Activated naive CD8-positive, alpha-beta T cell (primary cell): ENCODE measurements around the gene PGM5.

Experiments used
- H3K27ac Mint-ChIP-seq: one replicate; pipeline ENCODE4 v1.8.0; 2021; ENCODE audit warnings: mixed read lengths
- H3K27me3 Mint-ChIP-seq: one replicate; pipeline ENCODE4 v1.8.0; 2021; ENCODE audit warnings: mixed read lengths
- H3K36me3 Mint-ChIP-seq: one replicate; pipeline ENCODE4 v1.8.0; 2021; ENCODE audit warnings: mixed read lengths
- H3K4me1 Mint-ChIP-seq: one replicate; pipeline ENCODE4 v1.8.0; 2021; ENCODE audit warnings: low read depth, mixed read lengths
- H3K4me3 Mint-ChIP-seq: one replicate; pipeline ENCODE4 v1.8.0; 2021; ENCODE audit warnings: mild to moderate bottlenecking, mixed read lengths
- H3K9me3 Mint-ChIP-seq: one replicate; pipeline ENCODE4 v1.8.0; 2021; ENCODE audit warnings: low read depth, mixed read lengths

Gene PGM5

GRCh38 chr9:68447611-68448010, 91.2 kb downstream of the PGM5 start:
- Mint-ChIP-seq H3K27ac (no peak overlapping the region), H3K27me3 (peaks cover 3% of the 10 kb centered on the region), H3K4me1 (no peaks in the 10 kb centered on the region), H3K36me3 (no peaks in the 10 kb centered on the region), H3K4me3 (no peak overlapping the region), H3K9me3 (no peaks in the 10 kb centered on the region)

- no peaks in the 10 kb centered on the region for H3K36me3 Mint-ChIP-seq
- H3K4me3 Mint-ChIP-seq: no peak overlapping the region
- H3K4me1 Mint-ChIP-seq: no peaks in the 10 kb centered on the region
- no peaks in the 10 kb centered on the region for H3K27me3 Mint-ChIP-seq
- H3K9me3 Mint-ChIP-seq: no peaks in the 10 kb centered on the region
- H3K27ac Mint-ChIP-seq: no peak overlapping the region
These were observed 98.3 kb downstream of the PGM5 start for GRCh38 chr9:68454579-68455334.

- Mint-ChIP-seq H3K36me3 (no peaks in the 10 kb centered on the region), H3K4me1 (no peaks in the 10 kb centered on the region), H3K27me3 (no peaks in the 10 kb centered on the region), H3K4me3 (no peak overlapping the region), H3K27ac (no peak overlapping the region), H3K9me3 (no peaks in the 10 kb centered on the region)
These were observed 99.0 kb downstream of the PGM5 start for GRCh38 chr9:68455451-68455850.

GRCh38 chr9:68457803-68458202, 101.4 kb downstream of the PGM5 start:
- no peaks in the 10 kb centered on the region for H3K27me3 Mint-ChIP-seq
- H3K4me3 Mint-ChIP-seq: no peak overlapping the region
- H3K36me3 Mint-ChIP-seq: no peaks in the 10 kb centered on the region
- H3K27ac Mint-ChIP-seq: no peak overlapping the region
- H3K9me3 Mint-ChIP-seq: no peaks in the 10 kb centered on the region
- no peaks in the 10 kb centered on the region for H3K4me1 Mint-ChIP-seq

- no peak overlapping the region for H3K27ac Mint-ChIP-seq
- no peaks in the 10 kb centered on the region for H3K27me3 Mint-ChIP-seq
- no peaks in the 10 kb centered on the region for H3K36me3 Mint-ChIP-seq
- no peaks in the 10 kb centered on the region for H3K4me1 Mint-ChIP-seq
- H3K9me3 Mint-ChIP-seq: no peaks in the 10 kb centered on the region
- no peak overlapping the region for H3K4me3 Mint-ChIP-seq
These were observed 102.5 kb downstream of the PGM5 start for GRCh38 chr9:68458918-68459317.

- H3K4me1 Mint-ChIP-seq: no peaks in the 10 kb centered on the region
- H3K4me3 Mint-ChIP-seq: no peak overlapping the region
- H3K27ac Mint-ChIP-seq: no peak overlapping the region
- H3K36me3 Mint-ChIP-seq: no peaks in the 10 kb centered on the region
- H3K27me3 Mint-ChIP-seq: peaks cover 2% of the 10 kb centered on the region
- H3K9me3 Mint-ChIP-seq: no peaks in the 10 kb centered on the region
These were observed 105.8 kb downstream of the PGM5 start for GRCh38 chr9:68462105-68462775.

- Mint-ChIP-seq H3K4me1 (no peaks in the 10 kb centered on the region), H3K27me3 (peaks cover 15% of the 10 kb centered on the region), H3K36me3 (no peaks in the 10 kb centered on the region), H3K4me3 (no peak overlapping the region), H3K9me3 (no peaks in the 10 kb centered on the region), H3K27ac (no peak overlapping the region)
These were observed 113.7 kb downstream of the PGM5 start for GRCh38 chr9:68470067-68470466.

GRCh38 chr9:68470634-68471033, 114.2 kb downstream of the PGM5 start:
- Mint-ChIP-seq H3K9me3 (no peaks in the 10 kb centered on the region), H3K27ac (no peak overlapping the region), H3K4me3 (no peak overlapping the region), H3K36me3 (no peaks in the 10 kb centered on the region), H3K27me3 (peaks cover 15% of the 10 kb centered on the region), H3K4me1 (no peaks in the 10 kb centered on the region)

- no peak overlapping the region for H3K27ac Mint-ChIP-seq
- H3K36me3 Mint-ChIP-seq: no peaks in the 10 kb centered on the region
- peaks cover 16% of the 10 kb centered on the region for H3K27me3 Mint-ChIP-seq
- no peak overlapping the region for H3K4me3 Mint-ChIP-seq
- no peaks in the 10 kb centered on the region for H3K9me3 Mint-ChIP-seq
- H3K4me1 Mint-ChIP-seq: no peaks in the 10 kb centered on the region
These were observed 115.7 kb downstream of the PGM5 start for GRCh38 chr9:68472119-68472518.

GRCh38 chr9:68473790-68474189, 117.4 kb downstream of the PGM5 start:
- Mint-ChIP-seq H3K27me3 (peaks cover 14% of the 10 kb centered on the region), H3K36me3 (no peaks in the 10 kb centered on the region), H3K27ac (no peak overlapping the region), H3K4me1 (no peaks in the 10 kb centered on the region), H3K4me3 (no peak overlapping the region), H3K9me3 (no peaks in the 10 kb centered on the region)

GRCh38 chr9:68476422-68476821, 120.0 kb downstream of the PGM5 start:
- Mint-ChIP-seq H3K4me3 (no peak overlapping the region), H3K4me1 (no peaks in the 10 kb centered on the region), H3K27ac (no peak overlapping the region), H3K27me3 (peaks cover 10% of the 10 kb centered on the region), H3K9me3 (no peaks in the 10 kb centered on the region), H3K36me3 (no peaks in the 10 kb centered on the region)

GRCh38 chr9:68476847-68477246, 120.4 kb downstream of the PGM5 start:
- Mint-ChIP-seq H3K4me3 (no peak overlapping the region), H3K4me1 (no peaks in the 10 kb centered on the region), H3K27ac (no peak overlapping the region), H3K9me3 (no peaks in the 10 kb centered on the region), H3K27me3 (peaks cover 10% of the 10 kb centered on the region), H3K36me3 (no peaks in the 10 kb centered on the region)

- Mint-ChIP-seq H3K4me3 (no peak overlapping the region), H3K27me3 (peaks cover 15% of the 10 kb centered on the region), H3K36me3 (no peaks in the 10 kb centered on the region), H3K27ac (no peak overlapping the region), H3K9me3 (no peaks in the 10 kb centered on the region), H3K4me1 (no peaks in the 10 kb centered on the region)
These were observed 124.4 kb downstream of the PGM5 start for GRCh38 chr9:68480807-68481206.

GRCh38 chr9:68482548-68482947, 126.1 kb downstream of the PGM5 start:
- Mint-ChIP-seq H3K4me1 (no peaks in the 10 kb centered on the region), H3K9me3 (peaks cover 3% of the 10 kb centered on the region), H3K4me3 (no peak overlapping the region), H3K27me3 (peaks cover 15% of the 10 kb centered on the region), H3K27ac (no peak overlapping the region), H3K36me3 (no peaks in the 10 kb centered on the region)

- Mint-ChIP-seq H3K4me3 (no peak overlapping the region), H3K4me1 (no peaks in the 10 kb centered on the region), H3K36me3 (no peaks in the 10 kb centered on the region), H3K27me3 (peaks cover 14% of the 10 kb centered on the region), H3K27ac (no peak overlapping the region), H3K9me3 (peaks cover 3% of the 10 kb centered on the region)
These were observed 131.7 kb downstream of the PGM5 start for GRCh38 chr9:68488126-68488525.

- Mint-ChIP-seq H3K4me3 (no peak overlapping the region), H3K27ac (no peak overlapping the region), H3K4me1 (no peaks in the 10 kb centered on the region), H3K36me3 (no peaks in the 10 kb centered on the region), H3K9me3 (peaks cover 3% of the 10 kb centered on the region), H3K27me3 (peaks cover 13% of the 10 kb centered on the region)
These were observed 133.2 kb downstream of the PGM5 start for GRCh38 chr9:68489646-68490045.
